Cardiac muscle cell (in vitro differentiated cells and primary cell): ENCODE data around the gene PTBP1. TPM values are rescaled to one million over a fixed set of nuclear protein-coding genes. Genes with fewer than 3 reads are reported as not detected.

Source experiments
- DNase-seq, 2 donors: peaks; one replicate each; pipeline versions ENCODE4 v3.0.0 to v3.0.0-alpha.2; 2010 to 2017; ENCODE audit warnings: low read depth in 1 of 2, low spot score in 1 of 2
- H3K27ac ChIP-seq: fragments of 200-600 bp; sonication (generic); 2 replicates; pipeline ENCODE4 v1.5.1; 2016
- H3K27me3 ChIP-seq: fragments of 200-600 bp; sonication (generic); 2 replicates; pipeline ENCODE4 v1.6.0; 2016; ENCODE audit warnings: control low read depth
- H3K36me3 ChIP-seq: fragments of 200-600 bp; sonication (generic); 2 replicates; pipeline ENCODE4 v1.5.1; 2016; ENCODE audit warnings: control low read depth
- H3K4me1 ChIP-seq: fragments of 200-600 bp; sonication (generic); 2 replicates; pipeline ENCODE4 v1.8.1; 2017; ENCODE audit warnings: low read depth, mild to moderate bottlenecking, mixed run types
- H3K4me3 ChIP-seq: fragments of 200-600 bp; sonication (generic); 2 replicates; pipeline ENCODE4 v1.5.1; 2016; ENCODE audit warnings: mild to moderate bottlenecking
- H3K9me3 ChIP-seq: fragments of 200-600 bp; sonication (generic); 2 replicates; pipeline ENCODE4 v1.5.1; 2017; ENCODE audit warnings: low read depth, mild to moderate bottlenecking, control low read depth
- polyA plus RNA-seq: library from polyadenylated mRNA; unstranded; fragments of >200 nt; fragmentation: Nextera tagmentation; extraction: Ambion mirVana; gene quantifications from 2 replicates; pipeline ENCODE4 v1.2.1, GENCODE V29; 2016
- total RNA-seq: library from RNA; depleted of rRNA; stranded (reverse); fragments of >200 nt; gene quantifications from 2 replicates; pipeline ENCODE4 v1.2.3, GENCODE V29; 2016
- TF ChIP-seq, protein P1 (sequence below): IDR thresholded peaks from 2 replicates; pipeline ENCODE4 v1.5.1; 2012; ENCODE audit warnings: low read depth, mild to moderate bottlenecking, low read length

PTBP1 gene
- total and polyA plus RNA-seq, 2 experiments from 2014 or later: 92.7 to 110 TPM

DNA sequence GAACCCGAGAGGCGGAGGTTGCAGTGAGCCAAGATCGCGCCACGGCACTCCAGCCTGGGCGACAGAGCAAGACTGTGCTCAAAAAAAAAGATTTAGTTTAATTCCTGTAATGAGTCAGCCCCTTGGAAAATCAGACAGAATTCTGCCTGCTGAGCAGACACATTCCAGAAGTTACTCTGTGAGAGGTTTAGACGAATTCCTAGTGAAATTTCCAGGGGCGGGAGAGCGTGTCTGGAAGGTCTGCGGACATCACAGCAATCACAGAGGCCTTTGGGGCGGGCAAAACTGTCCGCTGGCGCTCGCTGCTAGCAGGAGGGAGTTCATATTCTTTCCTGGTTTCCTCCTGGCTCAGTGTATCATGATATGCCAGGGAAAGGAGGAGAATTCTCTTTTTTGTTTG, 28.8 kb upstream of the PTBP1 start:
- H3K4me3 ChIP-seq: no peak overlapping the region
- H3K36me3 ChIP-seq: no peaks in the 10 kb centered on the region
- H3K9me3 ChIP-seq: no peaks in the 10 kb centered on the region
- no peaks in the 10 kb centered on the region for H3K27me3 ChIP-seq
- TF ChIP-seq, protein P1, sequence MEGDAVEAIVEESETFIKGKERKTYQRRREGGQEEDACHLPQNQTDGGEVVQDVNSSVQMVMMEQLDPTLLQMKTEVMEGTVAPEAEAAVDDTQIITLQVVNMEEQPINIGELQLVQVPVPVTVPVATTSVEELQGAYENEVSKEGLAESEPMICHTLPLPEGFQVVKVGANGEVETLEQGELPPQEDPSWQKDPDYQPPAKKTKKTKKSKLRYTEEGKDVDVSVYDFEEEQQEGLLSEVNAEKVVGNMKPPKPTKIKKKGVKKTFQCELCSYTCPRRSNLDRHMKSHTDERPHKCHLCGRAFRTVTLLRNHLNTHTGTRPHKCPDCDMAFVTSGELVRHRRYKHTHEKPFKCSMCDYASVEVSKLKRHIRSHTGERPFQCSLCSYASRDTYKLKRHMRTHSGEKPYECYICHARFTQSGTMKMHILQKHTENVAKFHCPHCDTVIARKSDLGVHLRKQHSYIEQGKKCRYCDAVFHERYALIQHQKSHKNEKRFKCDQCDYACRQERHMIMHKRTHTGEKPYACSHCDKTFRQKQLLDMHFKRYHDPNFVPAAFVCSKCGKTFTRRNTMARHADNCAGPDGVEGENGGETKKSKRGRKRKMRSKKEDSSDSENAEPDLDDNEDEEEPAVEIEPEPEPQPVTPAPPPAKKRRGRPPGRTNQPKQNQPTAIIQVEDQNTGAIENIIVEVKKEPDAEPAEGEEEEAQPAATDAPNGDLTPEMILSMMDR: no peak
- peak; percentile 30 to 90 for DNase-seq
- no peaks in the 10 kb centered on the region for H3K4me1 ChIP-seq
- H3K27ac ChIP-seq: peak overlapping the region; percentile 13

GRCh38 chr19:769616-770015, 27.6 kb upstream of the PTBP1 start:
- no peak for DNase-seq
- no peak overlapping the region for H3K27ac ChIP-seq
- no peak overlapping the region for H3K4me3 ChIP-seq
- H3K36me3 ChIP-seq: no peaks in the 10 kb centered on the region
- no peaks in the 10 kb centered on the region for H3K9me3 ChIP-seq
- TF ChIP-seq, protein P1: no peak
- no peaks in the 10 kb centered on the region for H3K27me3 ChIP-seq
- H3K4me1 ChIP-seq: no peaks in the 10 kb centered on the region

GRCh38 chr19:771332-771785, 25.9 kb upstream of the PTBP1 start:
- Histone ChIP-seq H3K4me1 (no peaks in the 10 kb centered on the region), H3K36me3 (no peaks in the 10 kb centered on the region), H3K9me3 (no peaks in the 10 kb centered on the region), H3K27ac (no peak overlapping the region), H3K27me3 (no peaks in the 10 kb centered on the region), H3K4me3 (no peak overlapping the region)
- peak; percentile 60 to 73 for DNase-seq
- TF ChIP-seq, protein P1: peak; percentile 55

GRCh38 chr19:772063-772462, 25.2 kb upstream of the PTBP1 start:
- H3K9me3 ChIP-seq: no peaks in the 10 kb centered on the region
- no peak overlapping the region for H3K4me3 ChIP-seq
- no peak for DNase-seq
- H3K4me1 ChIP-seq: no peaks in the 10 kb centered on the region
- no peaks in the 10 kb centered on the region for H3K27me3 ChIP-seq
- no peaks in the 10 kb centered on the region for H3K36me3 ChIP-seq
- no peak overlapping the region for H3K27ac ChIP-seq
- TF ChIP-seq, protein P1: no peak

DNA sequence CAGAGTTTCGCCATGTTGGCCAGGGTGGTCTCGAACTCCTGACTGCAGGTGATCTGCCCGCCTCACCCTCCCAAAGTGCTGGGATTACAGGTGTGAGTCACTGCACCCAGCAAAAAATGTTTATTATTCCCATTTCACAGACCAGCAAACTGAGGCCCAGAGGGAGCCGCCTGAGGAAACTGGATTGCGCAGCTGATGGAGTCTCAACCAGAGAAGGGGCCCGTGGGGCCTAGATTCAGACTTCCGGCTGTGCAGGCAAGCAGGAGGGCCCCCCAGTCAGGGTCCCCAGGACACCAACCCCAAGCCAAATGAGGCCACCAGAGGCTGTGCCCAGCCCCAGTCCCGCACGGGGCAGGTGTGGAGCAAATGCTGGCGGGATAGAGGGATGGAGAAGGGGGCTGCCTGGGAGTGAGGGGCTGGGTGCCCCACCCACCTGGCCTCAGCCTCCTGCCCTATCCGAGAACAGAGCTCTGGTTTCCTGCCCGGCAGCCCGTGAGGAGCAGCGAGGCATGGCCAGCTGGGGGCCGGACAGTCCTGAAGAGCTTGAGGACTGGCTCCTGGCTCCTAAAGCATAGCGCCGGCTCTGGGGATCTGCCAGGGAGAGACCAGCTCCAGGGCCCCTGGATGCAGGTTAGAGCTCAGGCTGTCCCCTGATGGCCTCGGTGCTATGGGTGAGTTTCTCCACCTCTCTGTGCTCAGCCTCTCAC, 24.4 kb upstream of the PTBP1 start:
- no peaks in the 10 kb centered on the region for H3K27me3 ChIP-seq
- no peaks in the 10 kb centered on the region for H3K36me3 ChIP-seq
- H3K9me3 ChIP-seq: no peaks in the 10 kb centered on the region
- TF ChIP-seq, protein P1: no peak
- DNase-seq: peak in 1 of 2 donors; percentile 28
- no peak overlapping the region for H3K4me3 ChIP-seq
- H3K27ac ChIP-seq: no peak overlapping the region
- H3K4me1 ChIP-seq: no peaks in the 10 kb centered on the region
